K562 (cell line): ENCODE measurements around the gene VDR.

Experiments
- EZH2 ChIP-seq: IDR thresholded peaks from 2 replicates; pipeline ENCODE4 v1.6.1; 2012; ENCODE audit warnings: low read depth, mild to moderate bottlenecking, inconsistent platforms, low read length, borderline replicate concordance
- FOS ChIP-seq: IDR thresholded peaks from 3 replicates; pipeline ENCODE4 v1.6.1; 2011; ENCODE audit not compliant: insufficient read length; ENCODE audit errors: extremely low read depth
- FOXA3 ChIP-seq, 2 experiments: fragments of 450-650 bp in 1 of 2; sonication (generic) in 1 of 2; formaldehyde crosslinking; IDR thresholded peaks in 1 of 2; conservative IDR thresholded peaks in 1 of 2; 2 replicates each; pipeline versions ENCODE4 v1.4.0 to v1.8.0; 2020 to 2022; ENCODE audit warnings: mild to moderate bottlenecking in 2 of 2, missing genetic modification reagents in 1 of 2
- SMC3 ChIP-seq: conservative IDR thresholded peaks from 2 replicates; pipeline ENCODE4 v1.6.1; 2011; ENCODE audit warnings: low read depth, low read length, improper control_type of control experiment; ENCODE audit not compliant: insufficient read depth
- SPI1 ChIP-seq: IDR thresholded peaks from 2 replicates; pipeline ENCODE4 v1.6.1; 2011; ENCODE audit warnings: low read depth, low read length, control low read depth, borderline replicate concordance
- ZNF121 ChIP-seq: sonication (generic); formaldehyde crosslinking; conservative IDR thresholded peaks from 2 replicates; pipeline ENCODE4 v1.8.0; 2022; ENCODE audit warnings: missing genetic modification reagents
- ZNF41 ChIP-seq: fragments of 250-450 bp; sonication (Bioruptor Pico); conservative IDR thresholded peaks from 2 replicates; pipeline ENCODE4 v1.4.0; 2020; ENCODE audit warnings: mild to moderate bottlenecking
- TF ChIP-seq, protein P1 (sequence below): fragments of 450-650 bp; formaldehyde crosslinking; IDR thresholded peaks from 2 replicates; pipeline ENCODE4 v1.4.0; 2020; ENCODE audit warnings: mild to moderate bottlenecking, mixed read lengths
- TF ChIP-seq, protein P2 (sequence below): sonication (generic); formaldehyde crosslinking; IDR thresholded peaks from 2 replicates; pipeline ENCODE4 v1.5.0; 2020; ENCODE audit warnings: missing genetic modification reagents
- TF ChIP-seq, protein P3 (sequence below): fragments of 450-650 bp; IDR thresholded peaks from 2 replicates; pipeline ENCODE4 v1.6.1; 2018; ENCODE audit not compliant: partially characterized antibody

DNA sequence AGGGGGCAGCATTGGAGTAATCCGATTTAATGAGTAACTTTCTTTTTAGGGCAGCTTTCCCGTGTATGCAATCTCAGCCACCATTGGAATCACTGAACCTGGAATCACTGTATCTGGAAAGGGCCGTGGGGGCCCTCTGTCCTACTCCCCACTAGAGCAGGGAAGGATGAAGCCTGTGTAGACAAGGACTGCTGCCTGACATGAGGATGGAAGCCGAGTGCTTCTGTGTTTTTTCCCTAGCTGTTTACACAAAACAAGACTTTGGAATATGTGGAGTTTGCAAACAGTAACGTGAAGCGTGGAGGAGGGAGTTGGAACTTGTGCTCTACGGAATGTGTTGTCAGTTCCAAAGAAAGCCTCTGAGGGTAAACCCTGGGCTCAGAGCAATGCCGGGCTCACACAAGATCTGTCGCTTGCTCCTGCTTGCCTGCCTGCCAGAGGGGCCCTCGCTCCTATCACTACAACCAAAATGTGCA is 52.7 kb downstream of the VDR start:
- TF ChIP-seq SMC3 (no peak), EZH2 (no peak), FOXA3 (CRISPR knock-in tag; conservative IDR thresholded peaks at IDR 0.05 in 1 of 2, IDR thresholded peaks at IDR 0.05 in 1 of 2) (no peak), ZNF41 (CRISPR knock-in tag) (no peak), SPI1 (no peak), FOS (no peak), ZNF121 (no peak)
- TF ChIP-seq, protein P1, sequence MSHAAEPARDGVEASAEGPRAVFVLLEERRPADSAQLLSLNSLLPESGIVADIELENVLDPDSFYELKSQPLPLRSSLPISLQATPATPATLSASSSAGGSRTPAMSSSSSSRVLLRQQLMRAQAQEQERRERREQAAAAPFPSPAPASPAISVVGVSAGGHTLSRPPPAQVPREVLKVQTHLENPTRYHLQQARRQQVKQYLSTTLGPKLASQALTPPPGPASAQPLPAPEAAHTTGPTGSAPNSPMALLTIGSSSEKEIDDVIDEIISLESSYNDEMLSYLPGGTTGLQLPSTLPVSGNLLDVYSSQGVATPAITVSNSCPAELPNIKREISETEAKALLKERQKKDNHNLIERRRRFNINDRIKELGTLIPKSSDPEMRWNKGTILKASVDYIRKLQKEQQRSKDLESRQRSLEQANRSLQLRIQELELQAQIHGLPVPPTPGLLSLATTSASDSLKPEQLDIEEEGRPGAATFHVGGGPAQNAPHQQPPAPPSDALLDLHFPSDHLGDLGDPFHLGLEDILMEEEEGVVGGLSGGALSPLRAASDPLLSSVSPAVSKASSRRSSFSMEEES (CRISPR knock-in tag): no peak
- TF ChIP-seq, protein P2, sequence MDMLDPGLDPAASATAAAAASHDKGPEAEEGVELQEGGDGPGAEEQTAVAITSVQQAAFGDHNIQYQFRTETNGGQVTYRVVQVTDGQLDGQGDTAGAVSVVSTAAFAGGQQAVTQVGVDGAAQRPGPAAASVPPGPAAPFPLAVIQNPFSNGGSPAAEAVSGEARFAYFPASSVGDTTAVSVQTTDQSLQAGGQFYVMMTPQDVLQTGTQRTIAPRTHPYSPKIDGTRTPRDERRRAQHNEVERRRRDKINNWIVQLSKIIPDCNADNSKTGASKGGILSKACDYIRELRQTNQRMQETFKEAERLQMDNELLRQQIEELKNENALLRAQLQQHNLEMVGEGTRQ: no peak
- TF ChIP-seq, protein P3, sequence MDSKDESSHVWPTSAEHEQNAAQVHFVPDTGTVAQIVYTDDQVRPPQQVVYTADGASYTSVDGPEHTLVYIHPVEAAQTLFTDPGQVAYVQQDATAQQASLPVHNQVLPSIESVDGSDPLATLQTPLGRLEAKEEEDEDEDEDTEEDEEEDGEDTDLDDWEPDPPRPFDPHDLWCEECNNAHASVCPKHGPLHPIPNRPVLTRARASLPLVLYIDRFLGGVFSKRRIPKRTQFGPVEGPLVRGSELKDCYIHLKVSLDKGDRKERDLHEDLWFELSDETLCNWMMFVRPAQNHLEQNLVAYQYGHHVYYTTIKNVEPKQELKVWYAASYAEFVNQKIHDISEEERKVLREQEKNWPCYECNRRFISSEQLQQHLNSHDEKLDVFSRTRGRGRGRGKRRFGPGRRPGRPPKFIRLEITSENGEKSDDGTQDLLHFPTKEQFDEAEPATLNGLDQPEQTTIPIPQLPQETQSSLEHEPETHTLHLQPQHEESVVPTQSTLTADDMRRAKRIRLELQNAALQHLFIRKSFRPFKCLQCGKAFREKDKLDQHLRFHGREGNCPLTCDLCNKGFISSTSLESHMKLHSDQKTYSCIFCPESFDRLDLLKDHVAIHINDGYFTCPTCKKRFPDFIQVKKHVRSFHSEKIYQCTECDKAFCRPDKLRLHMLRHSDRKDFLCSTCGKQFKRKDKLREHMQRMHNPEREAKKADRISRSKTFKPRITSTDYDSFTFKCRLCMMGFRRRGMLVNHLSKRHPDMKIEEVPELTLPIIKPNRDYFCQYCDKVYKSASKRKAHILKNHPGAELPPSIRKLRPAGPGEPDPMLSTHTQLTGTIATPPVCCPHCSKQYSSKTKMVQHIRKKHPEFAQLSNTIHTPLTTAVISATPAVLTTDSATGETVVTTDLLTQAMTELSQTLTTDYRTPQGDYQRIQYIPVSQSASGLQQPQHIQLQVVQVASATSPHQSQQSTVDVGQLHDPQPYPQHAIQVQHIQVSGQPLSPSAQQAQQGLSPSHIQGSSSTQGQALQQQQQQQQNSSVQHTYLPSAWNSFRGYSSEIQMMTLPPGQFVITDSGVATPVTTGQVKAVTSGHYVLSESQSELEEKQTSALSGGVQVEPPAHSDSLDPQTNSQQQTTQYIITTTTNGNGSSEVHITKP: no peak
